ENCODE results near the gene MARVELD1.

MARVELD1 gene

DNA sequence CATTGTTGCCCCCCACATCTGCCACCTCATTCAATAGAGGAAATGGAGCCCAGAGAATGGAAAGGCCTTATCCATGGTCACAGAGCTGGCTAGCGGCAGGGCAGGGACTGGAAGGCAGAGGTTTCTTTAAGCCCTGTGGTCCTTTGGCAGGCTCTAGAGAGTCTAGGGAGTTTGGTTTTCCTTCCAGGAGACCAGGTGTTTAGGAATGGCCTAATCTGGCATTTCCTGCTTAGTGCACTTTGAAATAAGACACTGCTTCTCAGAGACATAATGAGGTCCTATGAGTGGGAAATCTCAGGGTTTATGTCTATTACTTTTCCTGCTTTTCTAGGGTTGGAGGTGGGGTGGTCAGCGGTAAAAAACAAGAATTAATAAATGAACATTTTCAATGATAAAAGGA, 6.1 kb downstream of the MARVELD1 start:
- in situ Hi-C loops (cut with MboI; ENCODE audit: low sequenced_read_pairs) = no loop called here

DNA sequence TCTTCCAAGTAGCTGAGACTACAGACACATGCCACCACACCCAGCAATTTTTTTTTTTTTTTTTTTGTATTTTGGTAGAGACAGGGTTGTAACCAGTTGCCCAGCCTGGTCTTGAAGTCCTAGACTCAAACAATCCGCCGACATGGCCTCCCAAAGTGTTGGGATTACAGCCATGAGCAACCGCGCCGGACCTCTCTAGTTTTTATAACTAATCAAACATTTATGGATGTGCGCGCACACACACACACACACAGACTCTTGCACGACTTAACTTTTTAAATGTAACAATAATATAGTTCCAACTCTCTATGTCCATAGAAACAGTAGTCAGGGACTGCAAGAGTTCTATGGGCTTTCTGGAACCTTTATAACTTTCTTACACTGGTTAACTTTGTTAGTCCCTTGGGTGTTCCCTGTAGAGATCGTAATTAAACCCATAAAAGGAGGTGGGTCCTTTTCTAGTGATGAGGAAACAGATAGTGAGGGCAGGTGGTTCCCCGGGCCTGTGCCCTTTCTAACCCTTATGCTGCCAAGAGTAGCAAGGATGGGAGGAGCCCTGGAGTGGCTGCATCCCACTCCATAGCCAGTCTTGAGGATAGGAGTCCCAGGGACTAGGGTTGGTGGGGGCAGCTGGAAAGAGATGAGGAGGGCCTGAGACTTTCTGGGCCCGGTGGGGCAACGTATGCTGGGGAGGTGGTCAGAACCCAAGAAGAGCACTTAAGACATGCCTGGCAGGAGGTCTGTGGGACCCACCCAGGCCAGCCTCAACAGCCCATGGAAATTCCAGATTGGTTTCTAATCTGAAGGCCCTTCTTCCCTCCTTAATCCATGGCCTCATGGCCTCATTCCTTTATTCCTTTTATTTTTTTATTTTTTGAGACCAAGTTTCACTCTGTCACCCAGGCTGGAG, 8.6 kb downstream of the MARVELD1 start:
- in situ Hi-C loops (cut with MboI; ENCODE audit: low sequenced_read_pairs) = no loop called here

DNA sequence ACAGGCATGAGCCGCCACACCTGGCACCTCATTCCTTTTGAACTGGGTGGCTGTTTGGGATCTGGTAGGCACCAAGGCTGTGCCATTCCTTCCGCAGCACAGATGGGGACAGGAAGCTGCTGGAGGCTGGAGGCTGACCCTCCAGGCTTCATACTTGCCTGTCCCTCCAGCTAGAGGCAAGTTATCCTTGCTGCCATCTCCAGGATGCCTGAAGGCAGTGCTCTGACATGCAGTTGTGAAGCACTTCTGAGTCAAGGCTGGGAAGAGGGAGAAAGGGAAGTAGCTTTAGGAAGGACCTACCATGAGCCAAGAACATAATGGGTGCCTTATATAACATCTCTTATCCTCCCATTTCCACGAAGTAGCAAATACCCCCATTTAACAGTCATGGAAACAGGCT, 9.5 kb downstream of the MARVELD1 start:
- in situ Hi-C loops (cut with MboI; ENCODE audit: low sequenced_read_pairs) = no loop called here

DNA sequence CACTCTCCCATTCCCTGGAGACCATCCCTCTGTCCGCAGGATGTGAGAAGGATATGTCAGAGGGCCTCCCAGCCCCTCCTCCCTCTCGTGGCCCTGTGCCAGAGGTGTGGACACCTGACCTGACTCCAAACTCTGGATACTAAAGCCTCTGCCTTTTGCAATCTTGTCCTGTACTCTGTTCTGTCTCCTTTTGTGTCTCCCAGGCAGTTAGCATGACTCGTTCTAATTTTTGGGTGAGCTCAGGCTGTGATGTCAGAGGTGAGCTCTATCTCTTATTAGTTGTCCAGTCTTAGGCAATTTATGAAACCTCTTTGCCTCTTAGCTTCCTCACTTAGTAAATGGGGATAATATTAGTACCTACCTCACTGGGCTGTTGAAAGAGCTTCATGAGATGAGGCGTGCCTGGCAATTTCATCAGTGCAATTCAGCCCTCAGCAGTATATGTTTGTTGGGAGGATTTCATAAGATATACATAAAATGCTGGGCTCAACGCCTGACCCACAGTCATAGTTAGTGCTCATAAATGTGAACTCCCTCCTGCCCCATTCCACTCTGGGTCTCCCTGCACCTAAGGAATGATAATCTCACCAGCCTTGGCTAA, 10.9 kb downstream of the MARVELD1 start:
- in situ Hi-C loops (cut with MboI; ENCODE audit: low sequenced_read_pairs) = no loop called here

DNA sequence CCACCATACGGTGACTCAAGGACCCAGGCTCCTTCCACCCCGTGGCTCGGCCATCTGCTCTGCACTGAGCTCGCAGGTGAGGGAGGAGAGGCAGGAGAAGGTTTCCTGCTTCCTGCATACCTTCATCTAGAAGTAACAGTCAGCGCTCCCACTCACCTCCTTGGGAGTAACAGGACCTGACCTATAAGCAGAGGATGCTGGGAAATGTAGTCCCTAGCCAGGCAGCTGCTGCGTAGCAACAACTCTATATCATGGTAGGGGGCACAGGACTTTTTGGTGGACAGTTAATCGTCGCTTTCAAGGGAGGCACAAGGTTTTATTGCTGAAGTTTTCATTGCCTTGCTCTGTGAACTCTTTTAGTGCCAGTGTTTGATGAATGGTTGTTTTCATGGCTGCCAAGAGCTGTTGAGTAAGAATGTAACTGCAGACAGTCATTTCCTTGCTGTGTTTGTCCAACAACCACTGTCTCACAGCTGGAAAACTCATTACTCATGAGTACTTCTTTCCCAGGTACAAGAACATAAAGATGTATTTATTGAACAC, 13.2 kb downstream of the MARVELD1 start:
- in situ Hi-C loops (cut with MboI; ENCODE audit: low sequenced_read_pairs) = no loop called here

DNA sequence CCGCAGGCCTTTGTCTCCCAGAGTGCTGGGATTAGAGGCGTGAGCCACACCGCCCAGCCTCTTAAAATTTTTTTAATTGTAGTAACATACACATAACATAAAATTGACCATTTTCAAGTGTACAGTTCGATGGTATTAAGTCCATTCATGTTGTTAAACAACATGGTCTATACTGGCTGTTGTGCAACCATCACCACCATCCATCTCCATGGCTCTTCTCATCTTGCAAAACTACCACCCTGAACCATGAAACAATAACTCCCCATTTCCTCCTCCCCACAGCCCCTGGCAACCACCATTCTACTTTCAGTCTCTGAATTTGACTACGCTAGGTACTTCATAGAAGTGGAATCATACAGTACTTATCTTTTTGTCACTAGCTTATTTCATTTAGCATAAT, 15.5 kb downstream of the MARVELD1 start:
- in situ Hi-C loops (cut with MboI; ENCODE audit: low sequenced_read_pairs) = no loop called here

DNA sequence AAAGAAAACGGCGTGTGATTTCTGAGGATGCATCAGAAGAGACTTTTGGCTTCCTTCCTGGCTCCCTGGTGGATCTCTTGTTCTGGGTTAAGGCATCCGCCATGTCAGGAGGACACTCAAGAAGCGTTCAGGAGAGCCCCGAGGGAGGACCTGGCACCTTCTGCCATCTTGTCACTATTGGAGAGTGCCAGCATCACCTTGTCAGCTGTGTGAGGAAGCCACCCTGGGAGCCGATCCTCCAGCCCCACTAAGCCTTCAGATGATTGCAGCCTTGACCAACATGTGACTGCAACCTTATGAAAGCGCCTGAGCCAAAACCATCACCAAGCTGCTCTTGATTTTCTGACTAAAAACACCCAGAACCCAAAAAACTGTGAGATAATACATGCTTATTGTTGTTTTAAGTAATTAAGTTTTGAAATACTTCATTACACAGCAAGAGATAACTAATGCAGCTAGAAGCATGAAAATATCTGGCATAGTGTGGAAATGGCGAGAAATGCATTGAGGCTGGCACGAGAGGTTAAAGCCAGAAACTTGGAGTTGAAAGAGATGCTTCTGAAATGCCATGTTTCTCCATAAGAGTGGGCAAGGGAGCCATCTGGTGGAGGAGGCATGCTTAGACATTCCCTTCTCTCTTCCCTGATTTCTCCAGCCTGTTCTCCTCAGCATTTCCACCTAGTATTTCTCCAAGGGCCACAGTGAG, 18.0 kb downstream of the MARVELD1 start:
- in situ Hi-C loops (cut with MboI; ENCODE audit: low sequenced_read_pairs) = no loop called here

DNA sequence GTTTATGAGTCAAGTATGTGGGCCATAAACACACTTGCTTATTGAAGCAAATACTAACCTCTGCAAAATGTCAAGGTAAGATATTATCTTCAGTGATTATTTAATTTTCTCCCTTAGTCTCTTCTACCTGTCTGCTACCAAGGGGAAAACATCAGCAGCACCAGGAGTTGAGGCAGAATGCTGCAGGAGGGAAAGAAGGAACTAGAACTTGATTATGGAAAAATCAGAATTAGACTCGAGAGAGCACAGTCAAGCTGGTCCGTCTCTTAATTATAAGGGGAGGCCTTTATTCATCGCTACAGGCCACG, 18.5 kb downstream of the MARVELD1 start:
- in situ Hi-C loops (cut with MboI; ENCODE audit: low sequenced_read_pairs) = no loop called here

DNA sequence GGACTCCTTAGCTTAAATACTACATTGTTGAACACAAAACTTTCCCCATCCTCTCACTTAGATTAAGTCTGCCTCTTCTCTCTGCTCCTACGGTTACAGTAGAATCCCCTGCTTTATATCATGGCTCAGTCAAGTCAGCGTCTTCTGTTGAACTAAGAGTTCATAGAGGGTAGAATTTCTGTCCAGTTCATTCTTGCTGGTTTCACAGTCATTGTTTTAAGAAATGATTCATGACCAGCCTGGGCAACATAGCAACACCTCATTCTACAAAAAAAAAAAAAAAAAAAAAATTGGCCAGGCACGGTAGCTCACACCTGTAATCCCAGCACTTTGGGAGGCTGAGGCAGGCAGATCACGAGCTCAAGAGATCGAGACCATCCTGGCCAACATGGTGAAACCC, 19.7 kb downstream of the MARVELD1 start:
- in situ Hi-C loops (cut with MboI; ENCODE audit: low sequenced_read_pairs) = no loop called here

DNA sequence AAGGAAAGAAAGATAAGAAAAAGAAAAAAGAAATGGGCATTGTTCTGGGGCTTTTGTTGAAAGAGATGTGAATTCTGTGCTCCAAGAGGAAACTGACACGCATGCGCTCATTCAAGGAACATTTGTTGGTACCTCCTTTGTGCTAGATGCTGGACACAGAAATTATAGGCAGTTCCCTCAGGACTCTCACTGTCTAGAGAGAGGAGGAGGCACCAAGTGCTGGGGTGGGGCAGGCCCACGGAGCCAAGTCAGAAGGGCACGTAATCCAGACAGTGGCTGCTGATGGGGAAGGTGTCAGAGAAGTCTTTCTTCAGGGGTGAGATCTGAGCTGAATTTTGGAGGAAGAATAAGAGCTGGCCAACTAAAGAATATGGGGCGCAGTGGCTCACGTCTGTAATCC, 20.5 kb downstream of the MARVELD1 start:
- in situ Hi-C loops (cut with MboI; ENCODE audit: low sequenced_read_pairs) = no loop called here

DNA sequence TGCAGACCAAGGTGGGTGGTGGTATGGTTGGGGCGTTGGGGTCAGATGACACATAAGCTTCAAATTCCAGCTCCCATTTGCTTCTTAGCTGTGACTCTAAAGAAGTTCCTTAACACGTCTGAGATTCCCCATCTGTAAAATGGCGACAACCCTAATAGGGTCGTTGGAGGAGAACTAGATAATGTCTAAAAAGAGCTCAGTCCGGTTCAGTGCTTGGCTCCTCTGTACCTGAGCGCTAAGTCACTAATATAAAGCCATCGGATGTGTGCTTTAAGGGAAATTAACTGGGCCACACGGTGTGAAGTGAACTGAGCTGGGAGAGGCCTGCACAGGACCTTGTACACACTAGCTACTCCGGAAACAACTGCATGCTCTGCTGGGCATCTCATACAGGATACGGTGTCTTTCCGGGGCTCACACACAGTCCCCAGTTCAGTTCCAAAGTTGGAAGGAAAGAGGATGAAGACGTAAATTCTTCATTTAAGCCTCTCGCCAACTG, 22.9 kb downstream of the MARVELD1 start:
- in situ Hi-C loops (cut with MboI; ENCODE audit: low sequenced_read_pairs) = no loop called here

DNA sequence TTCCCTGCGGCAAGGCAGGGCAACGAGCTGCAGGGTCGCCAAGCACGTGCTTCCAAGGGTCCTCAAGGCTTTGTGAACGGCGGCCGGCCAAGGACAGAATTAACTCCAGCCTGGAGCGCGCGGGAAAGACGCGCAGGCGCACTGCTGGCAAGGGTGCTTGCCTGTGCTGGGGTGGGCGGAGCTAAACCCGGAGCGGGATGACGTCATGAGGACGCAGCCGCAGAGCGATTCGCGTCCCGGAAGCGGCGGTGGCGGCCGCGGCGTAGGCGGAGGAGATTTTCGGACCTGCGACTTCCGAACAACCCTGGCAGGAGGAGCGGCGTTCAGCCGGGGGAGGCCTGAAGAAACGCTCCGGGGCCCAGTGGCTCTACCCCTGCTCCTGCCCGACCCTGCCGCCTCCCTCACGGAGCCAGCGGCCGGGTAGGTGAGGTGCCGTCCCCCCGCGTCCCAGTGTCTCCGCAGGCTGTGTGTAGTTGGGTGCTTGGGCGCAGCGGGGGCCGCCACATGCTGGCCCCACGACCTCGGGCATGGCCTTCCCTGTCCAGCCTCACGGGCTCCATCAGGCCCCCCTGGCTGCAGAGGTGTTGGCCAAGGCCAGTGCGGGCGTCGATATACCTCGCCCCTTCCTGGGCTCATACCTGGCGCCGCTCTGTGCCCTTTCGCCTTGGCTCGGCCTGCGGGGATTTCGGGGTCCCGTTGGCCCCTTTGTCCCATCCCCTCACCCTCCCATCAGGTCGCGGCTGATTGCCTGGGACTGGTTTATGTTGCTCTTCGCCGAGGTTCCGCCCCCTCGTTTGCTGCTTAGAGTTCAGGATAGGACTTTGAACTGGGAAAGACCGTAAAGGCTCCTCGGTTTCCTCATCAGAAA, 23.6 kb downstream of the MARVELD1 start, which contains the start of gene ZFYVE27:
ZFYVE27 (plus strand) TSS at position 227 of the 868 bp plus-strand sequence. CDS start 1,350 bp downstream, outside the sequence.
- in situ Hi-C loops (cut with MboI; ENCODE audit: low sequenced_read_pairs) = no loop called here

DNA sequence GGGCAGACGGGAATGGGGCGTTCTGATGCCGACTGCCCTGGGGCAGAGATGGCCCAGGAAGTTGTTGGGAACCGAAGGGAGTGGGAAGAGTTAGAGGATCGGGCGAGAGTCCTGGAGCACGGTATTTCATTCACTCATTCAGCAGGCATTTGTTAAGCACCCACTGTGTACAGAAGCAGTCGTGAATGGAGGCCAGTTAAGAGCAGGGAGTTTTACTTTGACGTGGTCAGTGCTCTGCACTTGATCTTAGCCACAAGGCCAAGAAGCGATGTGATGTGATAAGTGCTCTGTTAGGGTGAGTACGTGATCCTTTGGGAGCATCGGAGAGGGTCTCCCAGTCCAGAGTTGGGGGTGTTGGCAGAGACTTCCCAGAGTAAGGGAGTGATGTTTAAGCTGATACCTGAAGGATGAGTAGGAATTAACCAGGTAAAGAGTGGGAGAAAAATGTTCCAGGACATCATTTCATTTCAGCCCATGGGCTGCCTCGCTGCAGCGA, 24.3 kb downstream of the MARVELD1 start:
- in situ Hi-C loops (cut with MboI; ENCODE audit: low sequenced_read_pairs) = no loop called here

DNA sequence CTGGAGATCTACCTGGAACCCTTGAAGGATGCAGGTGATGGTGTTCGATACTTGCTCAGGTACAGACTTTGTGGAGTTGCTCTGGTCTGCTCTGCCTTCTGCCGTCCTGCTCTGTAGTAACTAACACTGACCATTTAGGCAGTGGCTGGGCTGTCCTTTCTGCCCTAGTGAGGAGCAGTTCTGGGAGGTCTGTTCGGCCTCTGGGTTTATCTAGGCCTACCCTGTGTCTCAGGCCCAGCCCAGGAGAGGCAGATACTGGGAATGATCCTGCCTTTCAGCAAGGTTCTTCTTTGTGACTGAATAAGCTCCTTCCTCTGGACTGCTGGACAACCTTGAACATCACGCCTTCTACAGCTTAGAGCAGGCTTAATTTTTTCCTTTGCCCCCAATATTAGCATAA, 25.1 kb downstream of the MARVELD1 start:
- in situ Hi-C loops (cut with MboI; ENCODE audit: low sequenced_read_pairs) = no loop called here

DNA sequence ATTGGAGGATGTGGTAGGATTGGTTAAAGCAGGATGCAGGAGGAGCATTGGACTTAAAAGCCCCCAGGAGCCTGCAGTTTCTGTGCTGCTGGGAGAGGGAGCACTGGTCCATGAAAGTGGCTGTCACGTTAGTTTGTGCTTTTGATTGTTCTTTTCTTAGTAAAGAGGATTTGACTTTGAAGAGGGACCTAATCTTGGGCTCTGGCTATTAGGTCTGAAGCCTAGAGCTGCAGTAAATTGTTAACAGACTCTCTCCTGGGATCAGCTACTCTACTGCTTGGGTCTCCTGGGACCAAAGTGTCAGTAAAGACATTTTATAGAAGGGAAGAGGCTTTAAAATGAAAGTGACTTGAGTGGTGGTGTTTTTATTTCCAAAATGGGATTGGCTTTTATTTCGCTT, 27.1 kb downstream of the MARVELD1 start:
- in situ Hi-C loops (cut with MboI; ENCODE audit: low sequenced_read_pairs) = no loop called here

DNA sequence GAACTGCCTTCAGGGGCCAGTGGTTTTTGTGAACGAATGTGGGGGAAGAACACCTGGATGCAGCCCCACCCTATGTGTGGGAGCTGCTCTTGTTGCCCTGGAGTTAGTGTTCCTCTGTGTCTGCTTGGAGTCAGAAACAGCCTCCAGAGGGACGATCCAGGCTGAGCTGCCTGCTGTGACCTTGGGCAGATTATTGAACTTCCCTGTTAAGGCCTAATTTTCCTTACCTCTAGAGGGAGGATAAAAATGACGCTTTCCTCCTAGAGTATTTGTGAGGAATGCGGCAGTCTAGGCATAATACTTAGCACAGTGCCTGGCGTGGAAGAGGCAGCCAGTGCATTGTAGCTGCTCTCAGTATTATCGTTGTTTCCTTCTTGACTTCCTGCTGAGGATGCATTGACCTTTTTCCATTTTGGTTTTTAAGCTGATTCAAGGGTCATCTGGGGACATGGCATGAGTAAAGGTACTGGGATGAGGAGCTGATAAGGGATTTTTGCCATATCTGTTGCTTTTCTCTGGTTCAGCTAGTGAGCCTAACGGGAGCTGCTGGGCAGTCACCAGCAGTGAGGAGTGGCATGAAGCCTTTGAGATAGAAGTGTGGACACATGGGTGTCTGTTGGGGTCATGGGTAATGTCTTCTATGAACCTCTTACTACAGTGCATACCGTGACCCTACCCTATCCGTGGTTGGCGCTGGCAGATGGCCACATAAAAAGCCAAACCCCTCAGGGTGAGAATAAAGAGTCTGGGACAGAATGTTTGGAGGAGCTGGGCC, 29.8 kb downstream of the MARVELD1 start:
- in situ Hi-C loops (cut with MboI; ENCODE audit: low sequenced_read_pairs) = no loop called here

DNA sequence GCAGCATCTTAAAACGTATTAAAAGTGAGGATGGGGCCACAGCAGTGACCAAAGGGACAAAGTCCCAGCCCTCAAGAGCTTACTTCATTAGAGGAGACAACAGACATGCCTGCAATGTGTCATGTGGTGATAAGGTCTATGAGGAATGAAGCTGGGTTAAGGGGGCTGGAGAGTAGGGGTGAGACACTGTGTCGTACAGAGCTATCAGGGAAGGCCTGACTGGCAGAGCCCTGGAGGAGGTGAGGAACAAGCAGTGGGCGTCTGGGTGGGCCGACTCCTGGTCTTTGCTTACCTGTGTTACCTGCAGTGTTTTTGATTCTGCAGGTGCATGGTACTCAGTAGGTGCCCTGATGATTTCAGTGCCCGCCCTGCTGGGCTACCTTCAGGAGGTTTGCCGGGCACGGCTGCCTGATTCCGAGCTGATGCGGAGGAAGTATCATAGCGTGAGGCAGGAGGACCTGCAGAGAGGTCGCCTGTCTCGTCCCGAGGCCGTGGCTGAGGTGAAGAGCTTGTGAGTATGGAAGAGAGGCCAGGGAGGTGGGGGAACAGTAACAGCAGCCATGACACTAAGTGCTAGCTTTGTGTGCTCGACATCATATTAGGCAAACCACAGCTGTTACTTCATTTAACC, 31.0 kb downstream of the MARVELD1 start:
- in situ Hi-C loops (cut with MboI; ENCODE audit: low sequenced_read_pairs) = no loop called here

DNA sequence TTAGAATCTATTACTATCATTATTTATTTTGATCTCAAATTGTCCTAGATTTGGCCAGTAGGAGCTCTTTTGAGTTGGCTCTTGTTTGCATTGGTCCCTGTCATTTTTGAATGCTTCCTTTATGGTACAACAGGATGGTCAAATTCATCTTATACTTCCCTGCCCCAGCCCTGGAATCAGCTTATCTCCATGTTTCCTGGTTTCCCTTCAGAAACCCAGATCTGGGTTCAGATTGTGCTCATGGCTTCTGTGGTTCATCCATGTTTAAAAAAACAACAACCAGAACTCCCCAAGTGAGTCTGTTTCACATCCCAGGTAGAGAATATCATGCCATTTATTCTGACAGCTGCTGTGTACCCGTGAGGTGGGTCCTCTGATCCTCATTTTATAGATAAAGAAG, 34.0 kb downstream of the MARVELD1 start:
- in situ Hi-C loops (cut with MboI; ENCODE audit: low sequenced_read_pairs) = no loop called here

DNA sequence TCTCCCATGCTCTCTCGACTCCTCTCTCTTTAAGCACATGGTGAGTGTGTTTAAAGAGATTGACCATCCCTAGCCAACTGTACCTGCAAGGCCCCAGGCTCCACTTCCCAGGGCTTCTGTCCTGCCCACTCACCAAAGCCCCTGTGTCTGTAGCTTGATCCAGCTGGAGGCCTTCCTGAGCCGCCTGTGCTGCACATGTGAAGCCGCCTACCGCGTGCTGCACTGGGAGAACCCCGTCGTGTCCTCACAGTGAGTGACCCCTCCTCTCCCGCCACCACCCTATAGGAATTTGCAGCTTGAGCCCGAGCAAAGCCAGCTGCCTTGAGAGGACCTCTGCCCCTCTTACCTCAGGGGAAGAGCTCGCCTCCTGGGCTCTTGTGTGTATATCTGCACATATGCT, 34.6 kb downstream of the MARVELD1 start:
- in situ Hi-C loops (cut with MboI; ENCODE audit: low sequenced_read_pairs) = no loop called here

Measured in HL-60/S4 treated with phorbol 12-myristate 13-acetate at 8.2 ng/mL for 4 days and 3 days (cell line).